ENCODE measurements around the gene PDE6C.

- TF ChIP-seq CTCF (conservative IDR thresholded peaks at IDR 0.05 in 1 of 2, IDR thresholded peaks at IDR 0.05 in 1 of 2; ENCODE audit: low read depth in 1 of 2, low read length in 2 of 2) (no peak), EZH2 (IDR thresholded peaks at IDR 0.05; ENCODE audit: low read length, missing control alignments) (no peak)
Measured at GRCh38 chr10:93568105-93568390, 44.3 kb upstream of the PDE6C start.
